Ascending aorta (tissue), 2 donors: Measurements from ENCODE around the gene AQP2. TPM values are rescaled to one million over a fixed set of nuclear protein-coding genes. Genes with fewer than 3 reads are reported as not detected.

ENCODE experiments used
- DNase-seq, 2 donors: peaks; one replicate each; pipeline ENCODE4 v3.0.0-alpha.2; 2019; ENCODE audit warnings: low spot score in 2 of 2
- H3K27ac ChIP-seq, 2 donors: fragments of 200-600 bp; sonication (generic); one replicate each; pipeline ENCODE4 v1.5.1; 2016 to 2017; ENCODE audit warnings: mild to moderate bottlenecking in 1 of 2
- H3K27me3 ChIP-seq: fragments of 200-600 bp; sonication (generic); one replicate; pipeline ENCODE4 v1.5.1; 2017
- H3K36me3 ChIP-seq, 2 donors: fragments of 200-600 bp; sonication (generic); one replicate each; pipeline ENCODE4 v1.5.1; 2016
- H3K4me1 ChIP-seq, 2 donors: fragments of 200-600 bp; sonication (generic); one replicate each; pipeline ENCODE4 v1.5.1; 2016 to 2017; ENCODE audit warnings: mild to moderate bottlenecking in 1 of 2
- H3K4me3 ChIP-seq, 2 donors: fragments of 200-600 bp; sonication (generic); one replicate each; pipeline ENCODE4 v1.5.1; 2016 to 2017; ENCODE audit warnings: mild to moderate bottlenecking in 1 of 2
- H3K9me3 ChIP-seq, 2 donors: fragments of 200-600 bp; sonication (generic); one replicate each; pipeline ENCODE4 v1.5.1; 2016
- intact Hi-C: fragments of 100-400 bp; cut with DNase I; formaldehyde crosslinking; loops from one replicate; pipeline ENCODE4 v1.15.1; 2023
- total RNA-seq: library from RNA; depleted of rRNA; stranded (reverse); fragments of >200 nt; gene quantifications from one replicate; pipeline ENCODE4 v1.1.0, GENCODE V29; 2016
- TF ChIP-seq, protein P1 (sequence below), 3 experiments: fragments of 200-600 bp in 2 of 3; fragments of 450-650 bp in 1 of 3; sonication (generic) in 2 of 3; IDR thresholded peaks; one replicate each; pipeline ENCODE4 v1.5.1; 2016 to 2019; ENCODE audit warnings: antibody characterized with exemption in 3 of 3, mild to moderate bottlenecking in 1 of 3, moderate library complexity in 1 of 3

AQP2 gene, protein sequence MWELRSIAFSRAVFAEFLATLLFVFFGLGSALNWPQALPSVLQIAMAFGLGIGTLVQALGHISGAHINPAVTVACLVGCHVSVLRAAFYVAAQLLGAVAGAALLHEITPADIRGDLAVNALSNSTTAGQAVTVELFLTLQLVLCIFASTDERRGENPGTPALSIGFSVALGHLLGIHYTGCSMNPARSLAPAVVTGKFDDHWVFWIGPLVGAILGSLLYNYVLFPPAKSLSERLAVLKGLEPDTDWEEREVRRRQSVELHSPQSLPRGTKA
- not detected for total RNA-seq

DNA sequence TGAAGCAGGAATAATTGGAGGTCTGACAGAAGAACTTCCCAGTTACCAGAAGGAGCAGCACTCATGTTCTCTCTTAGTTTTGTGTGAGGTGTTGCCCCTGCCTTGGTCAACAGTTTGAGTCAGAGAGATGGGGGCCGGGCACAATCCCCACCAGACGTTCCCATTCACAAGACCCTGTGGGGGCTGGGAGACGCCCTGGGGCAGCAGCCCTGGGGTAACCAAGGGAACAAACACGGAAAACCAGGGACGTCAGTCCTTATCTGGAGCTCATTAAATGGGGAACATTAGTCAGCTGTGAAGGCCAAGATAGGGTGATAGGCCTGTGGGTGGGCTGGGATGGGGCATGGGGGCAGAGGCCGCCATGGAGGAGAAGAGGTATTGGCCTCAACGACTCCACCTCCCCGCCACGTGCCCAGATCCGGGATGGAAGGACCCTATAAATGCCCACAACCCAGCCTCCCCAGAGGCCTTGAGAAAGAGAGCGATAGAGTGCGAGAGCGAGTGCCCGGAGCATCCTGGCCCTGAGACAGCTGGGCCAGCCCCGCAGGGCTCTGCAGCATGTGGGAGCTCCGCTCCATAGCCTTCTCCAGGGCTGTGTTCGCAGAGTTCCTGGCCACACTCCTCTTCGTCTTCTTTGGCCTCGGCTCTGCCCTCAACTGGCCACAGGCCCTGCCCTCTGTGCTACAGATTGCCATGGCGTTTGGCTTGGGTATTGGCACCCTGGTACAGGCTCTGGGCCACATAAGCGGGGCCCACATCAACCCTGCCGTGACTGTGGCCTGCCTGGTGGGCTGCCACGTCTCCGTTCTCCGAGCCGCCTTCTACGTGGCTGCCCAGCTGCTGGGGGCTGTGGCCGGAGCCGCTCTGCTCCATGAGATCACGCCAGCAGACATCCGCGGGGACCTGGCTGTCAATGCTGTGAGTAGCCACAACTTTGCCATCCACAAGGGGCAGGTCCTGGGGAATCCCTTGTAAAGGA lies at the start of gene AQP2:
Gene AQP2, plus strand, starts transcription at position 465 of the 979 bp plus-strand sequence. Its CDS starts 94 bp downstream, at position 559.
- peak in 1 of 2 donors; percentile 41 for DNase-seq
- Histone ChIP-seq H3K27me3 (no peaks in the 10 kb centered on the region), H3K4me1 (no peaks in the 10 kb centered on the region), H3K9me3 (no peaks in the 10 kb centered on the region), H3K36me3 (no peaks in the 10 kb centered on the region), H3K4me3 (no peak within 1 kb of the TSS), H3K27ac (no peak within 1 kb of the TSS)
- TF ChIP-seq, protein P1, sequence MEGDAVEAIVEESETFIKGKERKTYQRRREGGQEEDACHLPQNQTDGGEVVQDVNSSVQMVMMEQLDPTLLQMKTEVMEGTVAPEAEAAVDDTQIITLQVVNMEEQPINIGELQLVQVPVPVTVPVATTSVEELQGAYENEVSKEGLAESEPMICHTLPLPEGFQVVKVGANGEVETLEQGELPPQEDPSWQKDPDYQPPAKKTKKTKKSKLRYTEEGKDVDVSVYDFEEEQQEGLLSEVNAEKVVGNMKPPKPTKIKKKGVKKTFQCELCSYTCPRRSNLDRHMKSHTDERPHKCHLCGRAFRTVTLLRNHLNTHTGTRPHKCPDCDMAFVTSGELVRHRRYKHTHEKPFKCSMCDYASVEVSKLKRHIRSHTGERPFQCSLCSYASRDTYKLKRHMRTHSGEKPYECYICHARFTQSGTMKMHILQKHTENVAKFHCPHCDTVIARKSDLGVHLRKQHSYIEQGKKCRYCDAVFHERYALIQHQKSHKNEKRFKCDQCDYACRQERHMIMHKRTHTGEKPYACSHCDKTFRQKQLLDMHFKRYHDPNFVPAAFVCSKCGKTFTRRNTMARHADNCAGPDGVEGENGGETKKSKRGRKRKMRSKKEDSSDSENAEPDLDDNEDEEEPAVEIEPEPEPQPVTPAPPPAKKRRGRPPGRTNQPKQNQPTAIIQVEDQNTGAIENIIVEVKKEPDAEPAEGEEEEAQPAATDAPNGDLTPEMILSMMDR (IDR thresholded peaks at IDR 0.05), result no peak
- intact Hi-C loops, result no loop called here

DNA sequence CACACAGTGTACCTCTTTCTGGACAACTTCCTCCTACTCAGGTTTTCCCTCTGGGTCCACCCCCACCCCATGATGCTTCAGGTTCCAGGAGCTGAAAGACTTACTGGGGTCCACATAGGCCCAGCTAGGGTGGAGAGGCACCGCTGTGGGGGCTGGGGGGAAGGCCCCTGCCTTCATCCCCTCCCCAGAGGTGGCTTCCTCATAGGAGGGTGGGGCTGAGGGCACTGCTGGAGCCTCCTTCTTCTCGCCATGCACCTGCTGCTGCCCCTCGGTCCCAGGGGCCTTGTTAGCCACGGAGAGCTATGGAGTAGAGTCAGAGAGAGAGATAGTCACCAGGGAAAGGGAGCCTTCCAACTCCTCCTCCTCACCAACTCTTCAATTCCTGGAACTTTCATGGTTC lies 49.5 kb upstream of the AQP2 start:
- H3K9me3 ChIP-seq, result no peaks in the 10 kb centered on the region
- no peaks in the 10 kb centered on the region for H3K27me3 ChIP-seq
- no peak overlapping the region for H3K27ac ChIP-seq
- TF ChIP-seq, protein P1 (IDR thresholded peaks at IDR 0.05), result no peak
- peaks cover 0 to 2% of the 10 kb centered on the region in 2 donors for H3K4me1 ChIP-seq
- intact Hi-C loops, result no loop called here
- H3K4me3 ChIP-seq, result no peak overlapping the region
- H3K36me3 ChIP-seq, result no peaks in the 10 kb centered on the region
- no peak for DNase-seq

DNA sequence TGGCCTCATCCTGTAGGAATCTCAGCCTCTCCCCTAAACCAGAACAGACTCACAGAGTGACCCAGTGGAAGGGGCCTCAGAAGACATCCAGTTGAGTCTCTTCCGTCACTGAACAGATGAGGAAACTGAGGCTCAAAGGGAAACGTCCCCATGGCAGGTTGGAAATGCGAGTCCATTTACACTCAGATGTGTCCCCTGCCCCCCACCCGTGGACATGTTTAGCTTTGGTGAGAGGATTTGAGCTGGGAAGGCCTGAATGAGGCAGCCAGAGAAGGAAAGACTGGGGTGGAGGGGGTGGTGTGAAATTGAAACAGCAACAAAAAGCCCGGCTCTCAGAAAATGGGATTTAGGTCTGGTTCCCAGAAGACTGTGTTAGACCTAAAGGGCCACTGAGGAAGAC lies 48.6 kb upstream of the AQP2 start:
- peaks cover 0 to 2% of the 10 kb centered on the region in 2 donors for H3K4me1 ChIP-seq
- no peaks in the 10 kb centered on the region for H3K9me3 ChIP-seq
- TF ChIP-seq, protein P1 (IDR thresholded peaks at IDR 0.05), result no peak
- intact Hi-C loops, result no loop called here
- DNase-seq, result no peak
- H3K36me3 ChIP-seq, result no peaks in the 10 kb centered on the region
- H3K27me3 ChIP-seq, result no peaks in the 10 kb centered on the region
- H3K27ac ChIP-seq, result no peak overlapping the region
- no peak overlapping the region for H3K4me3 ChIP-seq

DNA sequence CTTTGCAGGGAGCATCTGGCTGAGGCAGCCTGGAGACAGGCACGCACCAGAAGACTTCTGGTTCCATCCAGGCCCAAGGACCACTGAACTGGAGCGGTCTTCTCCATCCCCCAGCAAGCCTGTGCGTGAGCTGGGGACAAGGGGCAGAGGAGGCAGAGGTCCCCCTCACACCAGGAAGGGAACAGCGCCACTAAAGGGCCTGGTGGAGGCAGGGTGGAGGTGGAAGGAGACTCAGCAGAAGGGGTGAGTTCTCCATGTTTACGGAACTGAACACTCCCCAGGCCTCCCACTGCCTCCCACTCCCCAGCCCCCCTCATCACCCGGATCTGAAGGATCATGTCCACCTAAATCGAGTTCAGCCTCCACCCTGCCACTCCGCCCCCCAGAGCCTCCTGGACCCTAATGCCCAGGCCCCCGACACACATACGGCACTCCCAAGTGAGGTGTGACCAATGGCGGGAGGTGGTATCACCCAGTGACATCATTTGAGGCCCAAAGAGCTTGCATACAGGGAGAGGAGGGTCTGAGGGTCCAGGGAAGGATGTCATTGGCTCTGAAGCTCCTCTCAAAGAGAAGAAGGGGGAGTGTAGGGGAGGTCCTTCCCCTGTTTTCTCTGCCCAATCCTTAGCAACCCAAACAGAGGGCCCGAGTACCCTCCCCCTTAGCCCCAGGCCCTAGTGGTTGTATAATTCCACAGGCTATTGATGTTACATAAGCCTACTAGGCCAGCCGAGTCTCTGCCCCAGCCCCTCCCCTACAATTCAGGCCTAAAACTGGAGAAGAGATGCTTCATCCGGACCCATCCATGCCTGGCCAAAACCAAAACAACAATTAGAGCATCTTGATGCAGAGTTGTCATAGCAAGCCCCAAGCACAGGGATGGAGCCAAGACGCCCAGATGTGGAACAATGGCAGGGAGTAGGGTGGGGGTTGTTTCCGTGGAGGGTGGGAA lies 47.9 kb upstream of the AQP2 start:
- H3K36me3 ChIP-seq, result no peaks in the 10 kb centered on the region
- H3K27ac ChIP-seq, result no peak overlapping the region
- no peak for DNase-seq
- H3K27me3 ChIP-seq, result no peaks in the 10 kb centered on the region
- peaks cover 0 to 2% of the 10 kb centered on the region in 2 donors for H3K4me1 ChIP-seq
- H3K4me3 ChIP-seq, result no peak overlapping the region
- no peaks in the 10 kb centered on the region for H3K9me3 ChIP-seq
- intact Hi-C loops, result no loop called here
- TF ChIP-seq, protein P1 (IDR thresholded peaks at IDR 0.05), result no peak

DNA sequence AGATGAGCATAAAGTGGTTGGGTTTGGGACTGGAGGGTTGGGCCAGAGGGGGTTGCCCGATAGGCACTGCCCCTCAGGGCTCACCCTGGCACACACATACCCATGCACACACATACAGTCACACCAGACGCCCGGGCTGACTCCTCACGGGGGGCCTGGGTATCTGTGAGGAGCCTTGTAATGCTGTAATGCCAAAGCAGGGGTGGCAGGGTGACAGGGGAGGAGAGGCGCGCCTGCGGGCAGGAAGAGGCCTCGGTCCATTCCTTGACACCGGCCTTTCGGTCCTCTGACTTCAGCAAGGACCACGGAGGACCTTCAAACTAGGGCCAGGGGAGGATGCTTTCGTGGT lies 47.2 kb upstream of the AQP2 start:
- DNase-seq, result no peak
- intact Hi-C loops, result no loop called here
- Histone ChIP-seq H3K9me3 (no peaks in the 10 kb centered on the region), H3K36me3 (no peaks in the 10 kb centered on the region), H3K4me3 (peak overlapping the region in 1 of 2 donors; percentile 69), H3K27me3 (no peaks in the 10 kb centered on the region), H3K27ac (no peak overlapping the region), H3K4me1 (peaks cover 0 to 2% of the 10 kb centered on the region in 2 donors)
- TF ChIP-seq, protein P1 (IDR thresholded peaks at IDR 0.05), result no peak
